Fibroblast of villous mesenchyme (primary cell): ENCODE data around the gene FAF1. TPM values are rescaled to one million over a fixed set of nuclear protein-coding genes. Genes with fewer than 3 reads are reported as not detected.

Source experiments
- DNase-seq: peaks from one replicate; pipeline ENCODE4 v3.0.0-alpha.2; 2010; ENCODE audit warnings: low read depth
- H3K4me3 ChIP-seq: 2 replicates; pipeline ENCODE4 v1.5.1; 2011; ENCODE audit warnings: low read depth, mild to moderate bottlenecking, low read length
- CTCF ChIP-seq: IDR thresholded peaks from 2 replicates; pipeline ENCODE4 v1.5.1; 2012; ENCODE audit warnings: low read depth, mild to moderate bottlenecking, low read length; ENCODE audit not compliant: insufficient read depth
- total RNA-seq: library from RNA; depleted of rRNA; stranded (reverse); fragments of >200 nt; gene quantifications from 2 replicates; pipeline ENCODE4 v1.2.3, GENCODE V29; 2012

Gene FAF1
- total RNA-seq, 1 donor = 55.7 TPM

GRCh38 chr1:50983219-50983802 lies 23.2 kb upstream of the FAF1 start:
- no peak for TF ChIP-seq CTCF
- H3K4me3 ChIP-seq = no peak overlapping the region

GRCh38 chr1:50982611-50983010 lies 22.5 kb upstream of the FAF1 start:
- no peak for DNase-seq
- H3K4me3 ChIP-seq = no peak overlapping the region
- no peak for TF ChIP-seq CTCF

More at GRCh38 chr1:50983219-50983802, 23.2 kb upstream of the FAF1 start:
- no peak for DNase-seq

- TF ChIP-seq CTCF = no peak
- H3K4me3 ChIP-seq = no peak overlapping the region
- DNase-seq = no peak
Observed at GRCh38 chr1:50981741-50982140, 21.7 kb upstream of the FAF1 start.

- no peak overlapping the region for H3K4me3 ChIP-seq
- TF ChIP-seq CTCF = no peak
- no peak for DNase-seq
Observed at GRCh38 chr1:50980505-50980904, 20.4 kb upstream of the FAF1 start.

GRCh38 chr1:50979937-50980336 lies 19.9 kb upstream of the FAF1 start:
- DNase-seq = no peak
- TF ChIP-seq CTCF = no peak
- no peak overlapping the region for H3K4me3 ChIP-seq

- peak overlapping the region; percentile 75 for H3K4me3 ChIP-seq
- no peak for TF ChIP-seq CTCF
- peak; percentile 29 for DNase-seq
Observed at GRCh38 chr1:50978852-50979781, 19.1 kb upstream of the FAF1 start.
